Activated CD8-positive, alpha-beta T cell treated with anti-CD3 and anti-CD28 coated beads for 36 hours (primary cell): ENCODE data around the gene ACTG1. TPM values are rescaled to one million over a fixed set of nuclear protein-coding genes. Genes with fewer than 3 reads are reported as not detected.

ENCODE experiments used
- ATAC-seq: fragments of 200-7000 bp; cut with Tn5 transposase; one replicate; pipeline ENCODE4 v1.10.0; 2021; ENCODE audit warnings: mild to moderate bottlenecking, moderate library complexity
- CTCF ChIA-PET: fragments of 350-600 bp; sonication (Branson Sonifier 250); formaldehyde crosslinking; loops from one replicate; lab custom pipeline; 2021; ENCODE audit warnings: antibody characterized with exemption; lab: Charles Lee
- POLR2A ChIA-PET: fragments of 350-600 bp; sonication (Branson Sonifier 250); formaldehyde crosslinking; loops from one replicate; lab custom pipeline; 2021; ENCODE audit warnings: antibody characterized with exemption; lab: Charles Lee
- DNase-seq: peaks from one replicate; pipeline ENCODE4 v3.0.0-alpha.2; 2020
- H3K27ac Mint-ChIP-seq: one replicate; pipeline ENCODE4 v1.8.0; 2021; ENCODE audit warnings: mild to moderate bottlenecking, mixed read lengths
- H3K27me3 Mint-ChIP-seq: one replicate; pipeline ENCODE4 v1.8.0; 2021; ENCODE audit warnings: mixed read lengths
- H3K36me3 Mint-ChIP-seq: one replicate; pipeline ENCODE4 v1.8.0; 2021; ENCODE audit warnings: low read depth, mixed read lengths
- H3K4me1 Mint-ChIP-seq: one replicate; pipeline ENCODE4 v1.8.0; 2021; ENCODE audit warnings: low read depth, mixed read lengths
- H3K4me3 Mint-ChIP-seq: one replicate; pipeline ENCODE4 v1.8.0; 2021; ENCODE audit warnings: mild to moderate bottlenecking, moderate library complexity, mixed read lengths
- H3K9me3 Mint-ChIP-seq: one replicate; pipeline ENCODE4 v1.8.0; 2021; ENCODE audit warnings: mixed read lengths
- CTCF ChIP-seq: fragments of 200-600 bp; IDR thresholded peaks from one replicate; pipeline ENCODE4 v1.8.0; 2022; ENCODE audit warnings: antibody characterized with exemption, mild to moderate bottlenecking
- intact Hi-C: fragments of 100-400 bp; cut with micrococcal nuclease; formaldehyde crosslinking; loops from one replicate; pipeline ENCODE4 v1.10.0; 2022
- total RNA-seq, 2 experiments: library from RNA; stranded (reverse); gene quantifications; one replicate each; pipeline ENCODE4 v1.2.3, GENCODE V29; 2021

The ACTG1 gene
- total RNA-seq, 2 experiments from 2014 or later = 4,606 to 4,756 TPM

GRCh38 chr17:81524865-81525159 lies 12.2 kb upstream of the ACTG1 start:
- peaks cover 4% of the 10 kb centered on the region for H3K4me1 Mint-ChIP-seq
- TF ChIP-seq CTCF = no peak
- no peaks in the 10 kb centered on the region for H3K36me3 Mint-ChIP-seq
- ChIA-PET CTCF (no interaction called here), POLR2A (no interaction called here)
- H3K27ac Mint-ChIP-seq = no peak overlapping the region
- no peak for ATAC-seq
- H3K27me3 Mint-ChIP-seq = peaks cover 5% of the 10 kb centered on the region
- no peak overlapping the region for H3K4me3 Mint-ChIP-seq
- no peak for DNase-seq
- intact Hi-C loops = loop anchor here (5.0 kb wide), 1 partner anchor 172 kb away; no protein-coding TSS in a partner anchor
- no peaks in the 10 kb centered on the region for H3K9me3 Mint-ChIP-seq

GRCh38 chr17:81524039-81524864 lies 11.7 kb upstream of the ACTG1 start:
- Mint-ChIP-seq H3K27me3 (peaks cover 5% of the 10 kb centered on the region), H3K27ac (no peak overlapping the region), H3K4me1 (peaks cover 4% of the 10 kb centered on the region), H3K9me3 (no peaks in the 10 kb centered on the region), H3K4me3 (no peak overlapping the region), H3K36me3 (no peaks in the 10 kb centered on the region)
- ATAC-seq (no peak), DNase-seq (no peak)
- CTCF ChIA-PET = no interaction called here
- intact Hi-C loops = loop anchor here (5.0 kb wide), 1 partner anchor 173 kb away; no protein-coding TSS in a partner anchor
- TF ChIP-seq CTCF = no peak
- POLR2A ChIA-PET = no interaction called here

GRCh38 chr17:81523402-81524038 lies 10.9 kb upstream of the ACTG1 start:
- no peak for DNase-seq
- no peak for ATAC-seq
- no peak for TF ChIP-seq CTCF
- Mint-ChIP-seq H3K4me1 (peaks cover 7% of the 10 kb centered on the region), H3K27me3 (peaks cover 5% of the 10 kb centered on the region), H3K9me3 (no peaks in the 10 kb centered on the region), H3K36me3 (no peaks in the 10 kb centered on the region), H3K27ac (no peak overlapping the region), H3K4me3 (no peak overlapping the region)
- CTCF ChIA-PET = no interaction called here
- POLR2A ChIA-PET = no interaction called here
- intact Hi-C loops = loop anchor here (5.0 kb wide), 1 partner anchor 174 kb away; no protein-coding TSS in a partner anchor

- Mint-ChIP-seq H3K9me3 (no peaks in the 10 kb centered on the region), H3K27ac (no peak overlapping the region), H3K4me3 (no peak overlapping the region), H3K27me3 (peaks cover 2% of the 10 kb centered on the region), H3K4me1 (peaks cover 13% of the 10 kb centered on the region), H3K36me3 (no peaks in the 10 kb centered on the region)
- no peak for TF ChIP-seq CTCF
- intact Hi-C loops = loop anchor here (5.0 kb wide), 1 partner anchor 175 kb away; no protein-coding TSS in a partner anchor
- POLR2A ChIA-PET = interaction anchor here (0.6 kb wide), 1 partner anchor 29 kb away, joined by 3 read pairs; no protein-coding TSS in a partner anchor
- ATAC-seq (no peak), DNase-seq (no peak)
- CTCF ChIA-PET = no interaction called here
Measured at GRCh38 chr17:81522491-81523401, 10.1 kb upstream of the ACTG1 start.
